ENCODE measurements around the gene KRTAP10-2.
"Not testable (repeated sequence)": the region's sequence is repeated elsewhere in the genome, so short reads cannot be mapped to it uniquely, and the experiment has no call there.

DNA sequence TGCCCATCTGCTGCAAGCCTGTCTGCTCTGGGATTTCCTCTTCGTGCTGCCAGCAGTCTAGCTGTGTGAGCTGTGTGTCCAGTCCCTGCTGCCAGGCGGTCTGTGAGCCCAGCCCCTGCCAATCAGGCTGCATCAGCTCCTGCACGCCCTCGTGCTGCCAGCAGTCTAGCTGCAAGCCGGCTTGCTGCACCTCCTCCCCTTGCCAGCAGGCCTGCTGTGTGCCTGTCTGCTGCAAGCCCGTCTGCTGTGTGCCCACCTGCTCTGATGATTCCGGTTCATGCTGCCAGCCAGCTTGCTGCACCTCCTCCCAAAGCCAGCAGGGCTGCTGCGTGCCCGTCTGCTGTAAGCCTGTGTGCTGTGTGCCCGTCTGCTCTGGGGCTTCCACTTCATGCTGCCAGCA, 49.8 kb upstream of the KRTAP10-2 start:
- TF ChIP-seq TAF1, POLR2A (IDR thresholded peaks at IDR 0.05; ENCODE audit: low read depth, low read length): not testable (repeated sequence)

Data from GM12891 (cell line).